Skeletal muscle tissue (tissue), 4 donors: ENCODE measurements around the gene MEPCE. TPM values are rescaled to one million over a fixed set of nuclear protein-coding genes. Genes with fewer than 3 reads are reported as not detected.
"Not testable (repeated sequence)": the region's sequence is repeated elsewhere in the genome, so short reads cannot be mapped to it uniquely, and the experiment has no call there.

Source experiments
- H3K27ac ChIP-seq: one replicate; pipeline ENCODE4 v1.7.0; 2013; ENCODE audit warnings: mild to moderate bottlenecking, low read depth, low read length, inconsistent platforms
- H3K27me3 ChIP-seq, 3 donors: one replicate each; pipeline ENCODE4 v1.7.0; 2013; ENCODE audit warnings: low read length in 3 of 3; ENCODE audit not compliant: control insufficient read depth in 3 of 3, insufficient read depth in 3 of 3
- H3K36me3 ChIP-seq, 3 donors: one replicate each; pipeline ENCODE4 v1.7.0; 2013; ENCODE audit warnings: low read length in 3 of 3; ENCODE audit not compliant: control insufficient read depth in 3 of 3, insufficient read depth in 3 of 3
- H3K4me1 ChIP-seq, 3 donors: one replicate each; pipeline ENCODE4 v1.7.0; 2013; ENCODE audit warnings: low read length in 3 of 3, mild to moderate bottlenecking in 3 of 3; ENCODE audit not compliant: control insufficient read depth in 3 of 3, insufficient read depth in 3 of 3
- H3K4me3 ChIP-seq, 3 donors: one replicate each; pipeline ENCODE4 v1.7.0; 2013; ENCODE audit warnings: low read length in 3 of 3
- H3K9ac ChIP-seq, 3 donors: one replicate each; pipeline ENCODE4 v1.7.0; 2013; ENCODE audit warnings: low read length in 3 of 3, mild to moderate bottlenecking in 3 of 3, moderate library complexity in 2 of 3, low read depth in 1 of 3
- H3K9me3 ChIP-seq, 3 donors: one replicate each; pipeline ENCODE4 v1.7.0; 2013; ENCODE audit warnings: low read length in 3 of 3; ENCODE audit not compliant: control insufficient read depth in 3 of 3
- total RNA-seq: library from RNA; depleted of rRNA; stranded (reverse); fragments of >200 nt; gene quantifications from one replicate; pipeline ENCODE4 v1.2.3, GENCODE V29; 2014
- donor health status: Osteomylitis.

MEPCE gene
- total RNA-seq, 1 donor from 2014 or later: 30.8 TPM

- no peaks in the 10 kb centered on the region for H3K9me3 ChIP-seq
- peak overlapping the region in 2 of 3 donors; percentile 2 to 33 for H3K9ac ChIP-seq
- H3K27ac ChIP-seq: no peak overlapping the region
- peaks cover 43 to 53% (median 45%) of the 10 kb centered on the region in 3 donors for H3K4me1 ChIP-seq
- H3K36me3 ChIP-seq: peaks cover 20 to 28% (median 21%) of the 10 kb centered on the region in 3 donors
- no peaks in the 10 kb centered on the region for H3K27me3 ChIP-seq
- H3K4me3 ChIP-seq: no peak overlapping the region
Measured at GRCh38 chr7:100433276-100433591, 3.6 kb downstream of the MEPCE start.

- H3K27ac ChIP-seq: no peak overlapping the region
- H3K4me1 ChIP-seq: peaks cover 43 to 53% (median 45%) of the 10 kb centered on the region in 3 donors
- peaks cover 20 to 28% (median 21%) of the 10 kb centered on the region in 3 donors for H3K36me3 ChIP-seq
- H3K4me3 ChIP-seq: no peak overlapping the region
- H3K9ac ChIP-seq: peak overlapping the region in 2 of 3 donors; percentile 2 to 33
- H3K9me3 ChIP-seq: no peaks in the 10 kb centered on the region
- no peaks in the 10 kb centered on the region for H3K27me3 ChIP-seq
Measured at GRCh38 chr7:100433592-100434296, 4.1 kb downstream of the MEPCE start.

- peak overlapping the region in 1 of 3 donors; percentile 88 for H3K9ac ChIP-seq
- H3K36me3 ChIP-seq: peaks cover 20 to 28% (median 21%) of the 10 kb centered on the region in 3 donors
- H3K27ac ChIP-seq: no peak overlapping the region
- peaks cover 43 to 53% (median 45%) of the 10 kb centered on the region in 3 donors for H3K4me1 ChIP-seq
- no peaks in the 10 kb centered on the region for H3K9me3 ChIP-seq
- H3K27me3 ChIP-seq: no peaks in the 10 kb centered on the region
- H3K4me3 ChIP-seq: peak overlapping the region in 2 of 3 donors; percentile 83 to 85
Measured at GRCh38 chr7:100434297-100435144, 4.9 kb downstream of the MEPCE start.

- H3K4me1 ChIP-seq: peaks cover 41 to 50% (median 42%) of the 10 kb centered on the region in 3 donors
Measured at GRCh38 chr7:100435401-100436304, 6.0 kb downstream of the MEPCE start.

GRCh38 chr7:100437150-100438100 is 7.8 kb downstream of the MEPCE start:
- Histone ChIP-seq H3K9ac (no peak overlapping the region), H3K4me3 (no peak overlapping the region), H3K9me3 (no peaks in the 10 kb centered on the region), H3K27me3 (no peaks in the 10 kb centered on the region), H3K36me3 (peaks cover 15 to 23% (median 15%) of the 10 kb centered on the region in 3 donors), H3K27ac (peak overlapping the region; percentile 82), H3K4me1 (peaks cover 23 to 32% (median 25%) of the 10 kb centered on the region in 3 donors)

More at GRCh38 chr7:100435401-100436304, 6.0 kb downstream of the MEPCE start:
- Histone ChIP-seq H3K9me3 (no peaks in the 10 kb centered on the region), H3K27me3 (no peaks in the 10 kb centered on the region), H3K36me3 (peaks cover 20 to 28% (median 21%) of the 10 kb centered on the region in 3 donors), H3K4me3 (peak overlapping the region; percentile 83 to 90 (median 85)), H3K27ac (peak overlapping the region; percentile 82), H3K9ac (peak overlapping the region; percentile 88 to 89 (median 89))

- H3K9ac ChIP-seq: no peak overlapping the region
- H3K9me3 ChIP-seq: no peaks in the 10 kb centered on the region
- H3K36me3 ChIP-seq: peaks cover 9 to 15% (median 11%) of the 10 kb centered on the region in 3 donors
- H3K27ac ChIP-seq: no peak overlapping the region
- peaks cover 19 to 24% (median 19%) of the 10 kb centered on the region in 3 donors for H3K4me1 ChIP-seq
- H3K4me3 ChIP-seq: no peak overlapping the region
- no peaks in the 10 kb centered on the region for H3K27me3 ChIP-seq
Measured at GRCh38 chr7:100438172-100438571, 8.5 kb downstream of the MEPCE start.

- H3K9ac ChIP-seq, H3K4me3 ChIP-seq, H3K9me3 ChIP-seq, H3K27ac ChIP-seq, H3K36me3 ChIP-seq, H3K27me3 ChIP-seq: not testable (repeated sequence)
- peaks cover 16 to 22% (median 16%) of the 10 kb centered on the region in 3 donors for H3K4me1 ChIP-seq
Measured at GRCh38 chr7:100438731-100439130, 9.1 kb downstream of the MEPCE start.

- H3K4me1 ChIP-seq: peaks cover 14 to 20% (median 14%) of the 10 kb centered on the region in 3 donors
- not testable (repeated sequence) for H3K36me3 ChIP-seq, H3K9ac ChIP-seq, H3K27ac ChIP-seq, H3K4me3 ChIP-seq, H3K27me3 ChIP-seq, H3K9me3 ChIP-seq
Measured at GRCh38 chr7:100439244-100439643, 9.6 kb downstream of the MEPCE start.
